Activated CD8-positive, alpha-beta memory T cell treated with anti-CD3 and anti-CD28 coated beads, Interleukin-2, amount 10 ng/mL, durations not matched to agents 7 days and 5 days (primary cell): ENCODE measurements around the gene RILP. TPM values are rescaled to one million over a fixed set of nuclear protein-coding genes. Genes with fewer than 3 reads are reported as not detected.

Experiments
- ATAC-seq: fragments of 150-1000 bp; cut with Tn5 transposase; one replicate; pipeline ENCODE4 v1.10.0; 2021; ENCODE audit warnings: moderate library complexity
- CTCF ChIA-PET: fragments of 350-600 bp; sonication (Branson Sonifier 250); formaldehyde crosslinking; loops from one replicate; lab custom pipeline; 2021; ENCODE audit warnings: antibody characterized with exemption; lab: Charles Lee
- DNase-seq: peaks from one replicate; pipeline ENCODE4 v3.0.0-alpha.2; 2020
- H3K27ac Mint-ChIP-seq: one replicate; pipeline ENCODE4 v1.8.0; 2021; ENCODE audit warnings: mild to moderate bottlenecking, mixed read lengths
- H3K27me3 Mint-ChIP-seq: one replicate; pipeline ENCODE4 v1.8.0; 2021; ENCODE audit warnings: mixed read lengths
- H3K36me3 Mint-ChIP-seq: one replicate; pipeline ENCODE4 v1.8.0; 2021; ENCODE audit warnings: mild to moderate bottlenecking, mixed read lengths
- H3K4me1 Mint-ChIP-seq: one replicate; pipeline ENCODE4 v1.8.0; 2021; ENCODE audit warnings: mixed read lengths
- H3K4me3 Mint-ChIP-seq: one replicate; pipeline ENCODE4 v1.8.0; 2021; ENCODE audit warnings: mild to moderate bottlenecking, moderate library complexity, mixed read lengths
- H3K9me3 Mint-ChIP-seq: one replicate; pipeline ENCODE4 v1.8.0; 2022; ENCODE audit warnings: low read depth, mixed read lengths
- total RNA-seq, 2 experiments: library from RNA; stranded (reverse); gene quantifications; one replicate each; pipeline ENCODE4 v1.2.3, GENCODE V29; 2021

Gene RILP
- total RNA-seq, 2 experiments from 2014 or later = 4.8 to 6.9 TPM

DNA sequence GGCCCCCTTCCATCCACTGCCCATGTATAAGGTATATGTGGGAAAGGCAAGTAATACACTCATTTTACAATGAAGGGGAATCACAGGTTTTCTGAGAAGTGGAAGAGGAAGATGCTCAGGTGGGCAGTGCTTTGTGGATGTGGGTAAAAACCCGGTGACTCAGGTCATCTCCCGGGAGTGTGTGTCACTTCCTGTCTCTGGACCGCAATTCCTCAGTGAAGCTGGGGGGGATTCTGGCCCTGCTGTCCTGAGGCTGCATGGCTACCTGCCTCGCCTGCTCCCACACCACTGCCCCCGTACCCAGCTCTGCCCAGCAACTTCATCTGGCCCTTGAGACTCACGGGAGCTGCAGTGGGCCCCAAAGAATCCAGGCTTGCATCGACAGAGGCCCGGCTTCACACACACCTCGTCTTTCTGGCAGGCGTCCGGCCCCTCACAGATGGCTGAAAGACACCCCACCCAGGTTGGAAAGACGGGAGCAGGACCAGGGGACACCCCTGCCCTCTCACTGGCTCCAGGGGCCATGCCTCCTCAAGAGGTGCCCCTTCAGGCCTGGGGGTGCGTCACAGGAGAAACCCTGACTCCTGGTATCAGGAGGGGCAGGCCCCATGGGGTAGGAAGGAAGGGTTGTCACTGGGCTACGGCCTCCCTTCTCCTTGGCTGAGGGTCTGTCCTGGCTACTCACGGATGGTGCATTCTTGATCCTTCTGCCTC is 5.0 kb downstream of the RILP start:
- ATAC-seq (no peak), DNase-seq (peak; percentile 70)
- Mint-ChIP-seq H3K27me3 (no peaks in the 10 kb centered on the region), H3K4me3 (peak overlapping the region; percentile 72), H3K36me3 (no peaks in the 10 kb centered on the region), H3K9me3 (no peaks in the 10 kb centered on the region), H3K4me1 (peaks cover 18% of the 10 kb centered on the region), H3K27ac (peak overlapping the region; percentile 74)
- CTCF ChIA-PET = interaction anchor here (1.2 to 3.2 kb wide), 2 partner anchors 15 to 17 kb away, joined by 3 to 17 read pairs; no protein-coding TSS in a partner anchor

DNA sequence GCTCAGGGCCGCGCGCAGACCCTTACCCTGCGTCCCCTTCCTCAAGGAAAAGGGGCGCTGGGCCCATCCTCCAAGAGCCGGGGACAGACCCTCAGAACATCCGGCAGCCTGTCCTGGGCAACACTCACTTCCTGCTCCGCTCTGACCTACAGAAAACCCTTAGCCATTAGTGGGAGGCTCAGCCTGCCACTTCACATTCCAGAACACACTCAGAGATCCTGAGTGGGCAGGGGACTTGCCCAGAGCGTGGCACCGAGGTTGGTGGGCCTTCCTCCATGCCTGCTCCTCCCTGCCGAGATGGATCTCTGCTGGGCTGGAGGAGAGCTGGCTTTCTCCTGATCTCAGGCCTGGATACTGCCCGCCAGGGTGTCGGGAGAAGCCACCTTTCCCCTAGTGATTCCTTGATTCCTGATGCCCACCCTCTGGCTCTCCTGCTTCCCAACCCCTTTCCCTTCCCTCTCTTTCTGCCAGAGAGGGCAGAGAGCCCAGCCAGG is 5.6 kb downstream of the RILP start:
- ATAC-seq (peak; percentile 5), DNase-seq (no peak)
- peak overlapping the region; percentile 72 for H3K4me3 Mint-ChIP-seq
- no peaks in the 10 kb centered on the region for H3K27me3 Mint-ChIP-seq
- CTCF ChIA-PET = interaction anchor here (3.2 kb wide), 1 partner anchor 14 kb away, joined by 17 read pairs; no protein-coding TSS in a partner anchor
- H3K36me3 Mint-ChIP-seq = no peaks in the 10 kb centered on the region
- H3K4me1 Mint-ChIP-seq = peaks cover 18% of the 10 kb centered on the region
- peak overlapping the region; percentile 74 for H3K27ac Mint-ChIP-seq
- no peaks in the 10 kb centered on the region for H3K9me3 Mint-ChIP-seq

DNA sequence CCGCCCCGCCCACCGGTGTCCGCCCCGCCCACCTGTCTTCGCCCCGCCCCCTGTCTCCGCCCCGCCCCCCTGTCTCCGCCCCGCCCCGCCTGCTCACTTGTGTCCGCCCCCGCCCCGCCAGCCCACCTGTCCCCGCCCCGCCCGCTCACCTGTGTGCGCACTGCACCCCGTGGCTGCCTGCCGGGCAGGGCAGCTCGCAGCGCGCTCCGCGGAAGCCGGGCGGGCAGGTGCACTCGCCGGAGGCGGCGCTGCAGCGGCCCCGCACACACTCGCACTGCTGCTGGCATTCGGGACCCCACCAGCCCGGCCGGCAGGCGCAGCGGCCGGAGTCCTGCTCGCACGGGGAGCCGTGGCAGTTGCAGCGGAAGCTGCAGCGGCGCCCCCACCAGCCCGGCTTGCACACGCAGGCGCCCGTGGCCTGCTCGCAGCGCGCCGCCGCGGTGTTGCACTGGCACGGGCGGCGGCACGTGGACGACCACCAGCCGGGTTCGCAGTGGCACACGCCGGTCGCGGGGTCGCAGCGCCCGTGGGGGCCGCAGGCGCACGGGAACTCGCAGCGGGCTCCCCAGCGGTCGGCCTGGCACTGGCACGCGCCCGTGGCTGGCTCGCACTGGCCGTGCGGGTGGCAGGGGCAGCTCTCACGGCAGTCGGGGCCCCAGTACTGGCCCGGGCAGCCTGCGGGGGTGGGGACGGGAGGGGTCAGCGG is 6.2 kb downstream of the RILP start:
- H3K27ac Mint-ChIP-seq = no peak overlapping the region
- ATAC-seq = peak; percentile 61
- no peak overlapping the region for H3K4me3 Mint-ChIP-seq
- no peaks in the 10 kb centered on the region for H3K9me3 Mint-ChIP-seq
- no peaks in the 10 kb centered on the region for H3K36me3 Mint-ChIP-seq
- peak; percentile 59 for DNase-seq
- CTCF ChIA-PET = interaction anchor here (3.2 kb wide), 1 partner anchor 14 kb away, joined by 17 read pairs; no protein-coding TSS in a partner anchor
- no peaks in the 10 kb centered on the region for H3K27me3 Mint-ChIP-seq
- H3K4me1 Mint-ChIP-seq = peaks cover 18% of the 10 kb centered on the region

DNA sequence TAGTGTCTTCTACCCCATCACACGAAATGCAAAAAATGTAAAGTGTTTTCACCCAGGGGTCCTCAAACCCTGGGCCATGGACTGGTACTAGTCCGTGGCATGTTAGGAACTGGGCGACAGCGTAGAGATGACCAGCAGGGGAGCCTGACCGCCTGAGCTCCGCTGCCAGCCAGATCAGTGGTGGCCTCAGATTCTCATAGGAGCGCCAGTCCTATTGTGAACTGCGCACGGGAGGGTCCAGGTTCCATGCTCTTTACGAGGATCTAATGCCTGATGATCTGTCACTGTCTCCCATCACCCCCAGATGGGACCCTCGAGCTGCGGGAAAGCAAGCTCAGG is 8.6 kb downstream of the RILP start:
- no peak overlapping the region for H3K4me3 Mint-ChIP-seq
- DNase-seq = no peak
- no peaks in the 10 kb centered on the region for H3K36me3 Mint-ChIP-seq
- CTCF ChIA-PET = interaction anchor here (2.3 kb wide), 1 partner anchor 11 kb away, joined by 13 read pairs; no protein-coding TSS in a partner anchor
- no peak overlapping the region for H3K27ac Mint-ChIP-seq
- ATAC-seq = no peak
- no peaks in the 10 kb centered on the region for H3K27me3 Mint-ChIP-seq
- no peaks in the 10 kb centered on the region for H3K9me3 Mint-ChIP-seq
- peaks cover 15% of the 10 kb centered on the region for H3K4me1 Mint-ChIP-seq

GRCh38 chr17:1640329-1641064 is 9.2 kb downstream of the RILP start:
- Mint-ChIP-seq H3K27ac (no peak overlapping the region), H3K36me3 (no peaks in the 10 kb centered on the region), H3K27me3 (no peaks in the 10 kb centered on the region), H3K4me3 (no peak overlapping the region), H3K4me1 (peaks cover 15% of the 10 kb centered on the region), H3K9me3 (no peaks in the 10 kb centered on the region)
- DNase-seq (no peak), ATAC-seq (no peak)
- CTCF ChIA-PET = interaction anchor here (2.3 kb wide), 1 partner anchor 11 kb away, joined by 13 read pairs; no protein-coding TSS in a partner anchor

- Mint-ChIP-seq H3K4me1 (peaks cover 8% of the 10 kb centered on the region), H3K27me3 (no peaks in the 10 kb centered on the region), H3K4me3 (no peak overlapping the region), H3K9me3 (no peaks in the 10 kb centered on the region), H3K27ac (no peak overlapping the region), H3K36me3 (no peaks in the 10 kb centered on the region)
- ATAC-seq (no peak), DNase-seq (no peak)
- CTCF ChIA-PET = interaction anchor here (1.7 kb wide), 1 partner anchor 9 kb away, joined by 5 read pairs; no protein-coding TSS in a partner anchor
These were observed 10.0 kb downstream of the RILP start for GRCh38 chr17:1639549-1640180.

GRCh38 chr17:1638624-1639300 is 10.9 kb downstream of the RILP start:
- H3K36me3 Mint-ChIP-seq = no peaks in the 10 kb centered on the region
- CTCF ChIA-PET = interaction anchor here (1.2 to 1.7 kb wide), 2 partner anchors 8 to 10 kb away, joined by 5 to 6 read pairs; no protein-coding TSS in a partner anchor
- ATAC-seq = no peak
- H3K9me3 Mint-ChIP-seq = no peaks in the 10 kb centered on the region
- DNase-seq = no peak
- no peak overlapping the region for H3K4me3 Mint-ChIP-seq
- no peaks in the 10 kb centered on the region for H3K27me3 Mint-ChIP-seq
- H3K4me1 Mint-ChIP-seq = no peaks in the 10 kb centered on the region
- no peak overlapping the region for H3K27ac Mint-ChIP-seq

GRCh38 chr17:1638171-1638590 is 11.5 kb downstream of the RILP start:
- Mint-ChIP-seq H3K4me1 (no peaks in the 10 kb centered on the region), H3K4me3 (no peak overlapping the region), H3K36me3 (no peaks in the 10 kb centered on the region), H3K27me3 (no peaks in the 10 kb centered on the region), H3K27ac (no peak overlapping the region), H3K9me3 (no peaks in the 10 kb centered on the region)
- DNase-seq (no peak), ATAC-seq (no peak)
- CTCF ChIA-PET = interaction anchor here (1.2 to 1.7 kb wide), 2 partner anchors 8 to 10 kb away, joined by 5 to 6 read pairs; no protein-coding TSS in a partner anchor

- Mint-ChIP-seq H3K27ac (no peak overlapping the region), H3K4me1 (no peaks in the 10 kb centered on the region), H3K27me3 (peaks cover 2% of the 10 kb centered on the region), H3K9me3 (no peaks in the 10 kb centered on the region), H3K4me3 (no peak overlapping the region), H3K36me3 (no peaks in the 10 kb centered on the region)
- ATAC-seq (no peak), DNase-seq (no peak)
- CTCF ChIA-PET = interaction anchor here (1.0 kb wide), 1 partner anchor 63 kb away, joined by 3 read pairs; no protein-coding TSS in a partner anchor
These were observed 12.9 kb downstream of the RILP start for GRCh38 chr17:1636732-1637285.

DNA sequence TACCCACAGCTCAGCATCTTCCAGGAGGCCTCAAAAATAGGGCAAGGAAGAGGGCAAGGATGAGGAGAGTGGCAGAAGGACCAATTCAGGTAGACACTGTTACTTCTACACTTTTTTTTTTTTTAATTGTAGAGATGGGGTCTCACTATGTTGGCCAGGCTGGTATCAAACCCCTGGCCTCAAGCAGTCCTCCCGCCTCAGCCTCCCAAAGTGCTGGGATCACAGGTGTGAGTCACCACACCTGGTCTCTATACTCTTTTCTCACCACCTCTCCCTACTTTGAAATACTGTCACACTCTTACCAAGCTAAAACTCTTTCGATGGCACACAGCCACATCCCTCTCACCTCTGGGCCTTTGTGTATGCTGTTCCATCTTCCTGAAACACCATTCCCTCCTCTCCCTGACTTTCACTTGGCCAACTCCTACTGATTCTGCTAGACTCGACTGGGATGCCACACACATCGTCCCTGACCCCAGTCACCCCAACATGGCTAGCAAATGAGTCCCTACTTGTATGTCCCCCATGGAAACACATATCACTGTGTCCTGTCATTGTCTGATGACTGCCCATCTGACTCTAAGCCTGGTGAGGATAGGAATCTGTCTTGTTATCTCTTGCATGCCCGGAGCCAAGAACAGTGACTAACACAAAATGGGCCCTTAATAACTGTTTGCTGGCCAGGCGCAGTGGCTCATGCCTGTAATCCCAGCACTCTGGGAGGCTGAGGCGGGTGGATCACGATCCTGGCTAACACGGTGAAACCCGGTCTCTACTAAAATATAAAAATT is 13.8 kb downstream of the RILP start:
- Mint-ChIP-seq H3K27me3 (peaks cover 7% of the 10 kb centered on the region), H3K27ac (no peak overlapping the region), H3K4me1 (no peaks in the 10 kb centered on the region), H3K9me3 (no peaks in the 10 kb centered on the region), H3K4me3 (no peak overlapping the region), H3K36me3 (no peaks in the 10 kb centered on the region)
- CTCF ChIA-PET = no interaction called here
- no peak for DNase-seq
- no peak for ATAC-seq

DNA sequence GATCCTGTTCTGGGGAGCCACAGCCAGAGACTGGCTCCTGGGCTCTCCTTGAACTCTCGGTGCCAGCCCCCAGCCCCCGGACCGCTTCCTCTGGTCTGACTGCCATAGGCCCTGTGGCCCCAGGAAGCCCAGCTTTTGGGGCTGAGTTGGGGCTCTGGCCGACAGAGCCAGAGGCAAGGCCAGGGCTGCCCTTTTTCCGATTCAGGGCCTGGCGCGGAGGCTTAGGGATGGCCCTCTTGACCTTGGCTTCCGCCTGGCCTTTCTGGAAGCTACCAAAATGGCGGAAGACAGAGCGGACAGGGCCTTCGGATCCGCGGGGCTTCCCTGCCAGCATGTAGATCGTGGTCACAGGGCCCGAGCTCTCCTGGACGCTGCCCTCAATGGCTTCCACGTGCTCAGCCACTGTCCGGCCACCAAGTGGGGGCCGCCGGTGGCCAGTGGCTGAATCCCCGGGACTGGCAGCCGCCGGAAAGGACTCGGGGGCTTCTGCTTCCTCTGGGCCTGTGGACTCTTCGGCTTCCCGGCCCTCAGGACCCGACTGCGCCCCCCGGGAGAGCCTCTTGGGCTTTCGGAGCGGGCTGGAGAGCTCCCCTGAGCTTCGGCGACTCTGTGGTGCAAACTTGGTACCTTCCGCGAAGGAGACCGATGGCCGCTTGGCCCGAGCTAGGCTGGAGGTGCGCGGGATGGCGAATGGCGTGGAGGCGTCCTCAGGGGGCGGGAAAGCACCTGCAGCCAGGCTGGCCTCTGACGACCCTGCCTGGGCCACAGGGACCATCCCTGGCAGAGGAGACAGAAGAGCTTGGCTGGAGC is 14.6 kb downstream of the RILP start:
- DNase-seq = no peak
- no peak overlapping the region for H3K27ac Mint-ChIP-seq
- CTCF ChIA-PET = no interaction called here
- H3K36me3 Mint-ChIP-seq = no peaks in the 10 kb centered on the region
- peaks cover 13% of the 10 kb centered on the region for H3K27me3 Mint-ChIP-seq
- no peak for ATAC-seq
- H3K9me3 Mint-ChIP-seq = no peaks in the 10 kb centered on the region
- no peak overlapping the region for H3K4me3 Mint-ChIP-seq
- peaks cover 2% of the 10 kb centered on the region for H3K4me1 Mint-ChIP-seq
